Heart left ventricle (tissue), 13 donors: ENCODE data around the gene RSPH10B2.

ENCODE experiments used
- POLR2A ChIP-seq, 2 donors: fragments of 450-650 bp; IDR thresholded peaks; one replicate each; pipeline ENCODE4 v1.6.1; 2017; ENCODE audit warnings: antibody characterized with exemption in 2 of 2, mild to moderate bottlenecking in 2 of 2, moderate library complexity in 2 of 2
- TF ChIP-seq, protein P1 (sequence below), 12 donors: fragments of 200-600 bp; sonication (generic) in 4 of 12; IDR thresholded peaks; one replicate each; pipeline versions ENCODE4 v1.5.0 to v1.8.0; 2018 to 2022; ENCODE audit warnings: antibody characterized with exemption in 12 of 12, mild to moderate bottlenecking in 5 of 12
- donor health status: ischemic (EF 13 %, LVEDD 7.1; RV severe dilation, severe dysfunction).
- donor health status: DM: no; HTN: yes; CAD: no.
- donor health status: DM: no; HTN: no; CAD: no.
- donor health status: ischemic (EF 25% LVEDD 6.9; RV normal size, moderate dysfunction).
- donor health status: ischemic (EF 25% LVEDD 5.7; RV mildly dilated, moderate dysfunction).
- donor health status: ischemic (EF 35%, LVEDD 5.7; RV mildly dilated, moderate dysfunction).
- donor health status: nonischemic (EF 11% LVEDD 7.7; RV severe dilation, severe dysfunction).
- donor health status: DM: yes; HTN: yes; CAD: no.
- donor health status: PGD.
- donor health status: ischemic (EF 29% LVEDD 5.4; RV normal size, mild dysfunction).
- donor health status: nonischemic (EF 23%, LVEDD 6.1; RV moderate dilation, normal function).

DNA sequence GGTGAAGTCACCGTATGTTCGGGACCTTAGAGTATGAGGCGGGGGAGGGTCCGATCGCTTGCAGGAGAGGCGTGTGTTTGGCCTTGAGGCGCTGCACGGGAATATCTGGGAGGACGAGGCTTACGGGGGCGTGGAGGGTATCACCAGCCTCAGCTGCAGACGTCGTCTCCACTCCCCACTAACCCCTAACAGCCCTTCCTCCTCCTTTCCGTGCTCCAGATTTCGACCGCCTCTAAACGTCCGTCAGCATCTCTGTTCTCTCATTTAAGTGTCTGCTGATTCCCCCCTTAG is 23.6 kb upstream of the RSPH10B2 start:
- TF ChIP-seq, protein P1, sequence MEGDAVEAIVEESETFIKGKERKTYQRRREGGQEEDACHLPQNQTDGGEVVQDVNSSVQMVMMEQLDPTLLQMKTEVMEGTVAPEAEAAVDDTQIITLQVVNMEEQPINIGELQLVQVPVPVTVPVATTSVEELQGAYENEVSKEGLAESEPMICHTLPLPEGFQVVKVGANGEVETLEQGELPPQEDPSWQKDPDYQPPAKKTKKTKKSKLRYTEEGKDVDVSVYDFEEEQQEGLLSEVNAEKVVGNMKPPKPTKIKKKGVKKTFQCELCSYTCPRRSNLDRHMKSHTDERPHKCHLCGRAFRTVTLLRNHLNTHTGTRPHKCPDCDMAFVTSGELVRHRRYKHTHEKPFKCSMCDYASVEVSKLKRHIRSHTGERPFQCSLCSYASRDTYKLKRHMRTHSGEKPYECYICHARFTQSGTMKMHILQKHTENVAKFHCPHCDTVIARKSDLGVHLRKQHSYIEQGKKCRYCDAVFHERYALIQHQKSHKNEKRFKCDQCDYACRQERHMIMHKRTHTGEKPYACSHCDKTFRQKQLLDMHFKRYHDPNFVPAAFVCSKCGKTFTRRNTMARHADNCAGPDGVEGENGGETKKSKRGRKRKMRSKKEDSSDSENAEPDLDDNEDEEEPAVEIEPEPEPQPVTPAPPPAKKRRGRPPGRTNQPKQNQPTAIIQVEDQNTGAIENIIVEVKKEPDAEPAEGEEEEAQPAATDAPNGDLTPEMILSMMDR (IDR thresholded peaks at IDR 0.05) = no peak
- TF ChIP-seq POLR2A (IDR thresholded peaks at IDR 0.05) = no peak
